ENCODE data around the gene PFKFB4.

The PFKFB4 gene

GRCh38 chr3:48595075-48595525 is 38.5 kb upstream of the PFKFB4 start, which contains the start of gene COL7A1:
COL7A1 (minus strand) TSS chr3:48595329; CDS start chr3:48595159, 170 bp downstream.
- H3K36me3 ChIP-seq (ENCODE audit: insufficient read depth, low read length) = peaks cover 35% of the 10 kb centered on the region
- H3K27me3 ChIP-seq (ENCODE audit: control insufficient read depth, insufficient read depth, low read length) = no peaks in the 10 kb centered on the region
- peaks cover 53% of the 10 kb centered on the region for H3K4me1 ChIP-seq (ENCODE audit: control insufficient read depth, insufficient read depth, low read length)
- H3K9ac ChIP-seq (ENCODE audit: low read depth, low read length) = peak within 1 kb of the TSS; percentile 66
- H3K4me3 ChIP-seq (ENCODE audit: low read length) = peak within 1 kb of the TSS; percentile 66
- no peaks in the 10 kb centered on the region for H3K9me3 ChIP-seq (replicated peaks; ENCODE audit: low read length)
- H3K4me2 ChIP-seq (ENCODE audit: low read length) = peak within 1 kb of the TSS; percentile 92

GRCh38 chr3:48594417-48595049 is 37.9 kb upstream of the PFKFB4 start:
- no peaks in the 10 kb centered on the region for H3K27me3 ChIP-seq (ENCODE audit: control insufficient read depth, insufficient read depth, low read length)
- peak overlapping the region; percentile 66 for H3K4me3 ChIP-seq (ENCODE audit: low read length)
- peaks cover 48% of the 10 kb centered on the region for H3K4me1 ChIP-seq (ENCODE audit: control insufficient read depth, insufficient read depth, low read length)
- H3K9me3 ChIP-seq (replicated peaks; ENCODE audit: low read length) = no peaks in the 10 kb centered on the region
- peak overlapping the region; percentile 92 for H3K4me2 ChIP-seq (ENCODE audit: low read length)
- peak overlapping the region; percentile 66 for H3K9ac ChIP-seq (ENCODE audit: low read depth, low read length)
- peaks cover 30% of the 10 kb centered on the region for H3K36me3 ChIP-seq (ENCODE audit: insufficient read depth, low read length)

GRCh38 chr3:48593337-48593736 is 36.7 kb upstream of the PFKFB4 start:
- Histone ChIP-seq H3K4me1 (ENCODE audit: control insufficient read depth, insufficient read depth, low read length) (peaks cover 36% of the 10 kb centered on the region), H3K36me3 (ENCODE audit: insufficient read depth, low read length) (peaks cover 20% of the 10 kb centered on the region), H3K9me3 (replicated peaks; ENCODE audit: low read length) (no peaks in the 10 kb centered on the region), H3K4me3 (ENCODE audit: low read length) (no peak overlapping the region), H3K27me3 (ENCODE audit: control insufficient read depth, insufficient read depth, low read length) (no peaks in the 10 kb centered on the region), H3K9ac (ENCODE audit: low read depth, low read length) (no peak overlapping the region), H3K4me2 (ENCODE audit: low read length) (no peak overlapping the region)

GRCh38 chr3:48592519-48593087 is 36.0 kb upstream of the PFKFB4 start:
- no peaks in the 10 kb centered on the region for H3K27me3 ChIP-seq (ENCODE audit: control insufficient read depth, insufficient read depth, low read length)
- no peak overlapping the region for H3K9ac ChIP-seq (ENCODE audit: low read depth, low read length)
- H3K36me3 ChIP-seq (ENCODE audit: insufficient read depth, low read length) = peaks cover 13% of the 10 kb centered on the region
- peaks cover 28% of the 10 kb centered on the region for H3K4me1 ChIP-seq (ENCODE audit: control insufficient read depth, insufficient read depth, low read length)
- no peak overlapping the region for H3K4me3 ChIP-seq (ENCODE audit: low read length)
- H3K4me2 ChIP-seq (ENCODE audit: low read length) = no peak overlapping the region
- no peaks in the 10 kb centered on the region for H3K9me3 ChIP-seq (replicated peaks; ENCODE audit: low read length)

- Histone ChIP-seq H3K36me3 (ENCODE audit: insufficient read depth, low read length) (peaks cover 7% of the 10 kb centered on the region), H3K4me3 (ENCODE audit: low read length) (no peak overlapping the region), H3K27me3 (ENCODE audit: control insufficient read depth, insufficient read depth, low read length) (no peaks in the 10 kb centered on the region), H3K9me3 (replicated peaks; ENCODE audit: low read length) (no peaks in the 10 kb centered on the region), H3K4me2 (ENCODE audit: low read length) (no peak overlapping the region), H3K9ac (ENCODE audit: low read depth, low read length) (no peak overlapping the region), H3K4me1 (ENCODE audit: control insufficient read depth, insufficient read depth, low read length) (peaks cover 27% of the 10 kb centered on the region)
These were observed 35.4 kb upstream of the PFKFB4 start for GRCh38 chr3:48591886-48592518.

GRCh38 chr3:48591436-48591835 is 34.8 kb upstream of the PFKFB4 start:
- no peaks in the 10 kb centered on the region for H3K27me3 ChIP-seq (ENCODE audit: control insufficient read depth, insufficient read depth, low read length)
- H3K4me1 ChIP-seq (ENCODE audit: control insufficient read depth, insufficient read depth, low read length) = peaks cover 24% of the 10 kb centered on the region
- H3K36me3 ChIP-seq (ENCODE audit: insufficient read depth, low read length) = peaks cover 8% of the 10 kb centered on the region
- H3K4me2 ChIP-seq (ENCODE audit: low read length) = no peak overlapping the region
- no peak overlapping the region for H3K4me3 ChIP-seq (ENCODE audit: low read length)
- no peaks in the 10 kb centered on the region for H3K9me3 ChIP-seq (replicated peaks; ENCODE audit: low read length)
- H3K9ac ChIP-seq (ENCODE audit: low read depth, low read length) = no peak overlapping the region

GRCh38 chr3:48588230-48588629 is 31.6 kb upstream of the PFKFB4 start:
- Histone ChIP-seq H3K9ac (ENCODE audit: low read depth, low read length) (no peak overlapping the region), H3K4me2 (ENCODE audit: low read length) (no peak overlapping the region), H3K36me3 (ENCODE audit: insufficient read depth, low read length) (peaks cover 13% of the 10 kb centered on the region), H3K4me1 (ENCODE audit: control insufficient read depth, insufficient read depth, low read length) (no peaks in the 10 kb centered on the region), H3K4me3 (ENCODE audit: low read length) (no peak overlapping the region), H3K27me3 (ENCODE audit: control insufficient read depth, insufficient read depth, low read length) (no peaks in the 10 kb centered on the region), H3K9me3 (replicated peaks; ENCODE audit: low read length) (no peaks in the 10 kb centered on the region)

- H3K36me3 ChIP-seq (ENCODE audit: insufficient read depth, low read length) = peaks cover 12% of the 10 kb centered on the region
- H3K9ac ChIP-seq (ENCODE audit: low read depth, low read length) = no peak overlapping the region
- no peaks in the 10 kb centered on the region for H3K9me3 ChIP-seq (replicated peaks; ENCODE audit: low read length)
- no peaks in the 10 kb centered on the region for H3K4me1 ChIP-seq (ENCODE audit: control insufficient read depth, insufficient read depth, low read length)
- H3K27me3 ChIP-seq (ENCODE audit: control insufficient read depth, insufficient read depth, low read length) = no peaks in the 10 kb centered on the region
- no peak overlapping the region for H3K4me3 ChIP-seq (ENCODE audit: low read length)
- H3K4me2 ChIP-seq (ENCODE audit: low read length) = no peak overlapping the region
These were observed 31.1 kb upstream of the PFKFB4 start for GRCh38 chr3:48587686-48588085.

GRCh38 chr3:48585411-48585810 is 28.8 kb upstream of the PFKFB4 start:
- H3K4me3 ChIP-seq (ENCODE audit: low read length) = no peak overlapping the region
- H3K4me1 ChIP-seq (ENCODE audit: control insufficient read depth, insufficient read depth, low read length) = no peaks in the 10 kb centered on the region
- no peaks in the 10 kb centered on the region for H3K9me3 ChIP-seq (replicated peaks; ENCODE audit: low read length)
- no peaks in the 10 kb centered on the region for H3K27me3 ChIP-seq (ENCODE audit: control insufficient read depth, insufficient read depth, low read length)
- no peak overlapping the region for H3K4me2 ChIP-seq (ENCODE audit: low read length)
- H3K36me3 ChIP-seq (ENCODE audit: insufficient read depth, low read length) = peaks cover 16% of the 10 kb centered on the region
- H3K9ac ChIP-seq (ENCODE audit: low read depth, low read length) = no peak overlapping the region

GRCh38 chr3:48584836-48585235 is 28.2 kb upstream of the PFKFB4 start:
- no peaks in the 10 kb centered on the region for H3K9me3 ChIP-seq (replicated peaks; ENCODE audit: low read length)
- H3K4me2 ChIP-seq (ENCODE audit: low read length) = no peak overlapping the region
- peaks cover 16% of the 10 kb centered on the region for H3K36me3 ChIP-seq (ENCODE audit: insufficient read depth, low read length)
- H3K27me3 ChIP-seq (ENCODE audit: control insufficient read depth, insufficient read depth, low read length) = no peaks in the 10 kb centered on the region
- no peaks in the 10 kb centered on the region for H3K4me1 ChIP-seq (ENCODE audit: control insufficient read depth, insufficient read depth, low read length)
- H3K9ac ChIP-seq (ENCODE audit: low read depth, low read length) = no peak overlapping the region
- H3K4me3 ChIP-seq (ENCODE audit: low read length) = no peak overlapping the region

GRCh38 chr3:48581621-48582481 is 25.2 kb upstream of the PFKFB4 start:
- Histone ChIP-seq H3K9me3 (replicated peaks; ENCODE audit: low read length) (no peaks in the 10 kb centered on the region), H3K36me3 (ENCODE audit: insufficient read depth, low read length) (peaks cover 20% of the 10 kb centered on the region), H3K4me1 (ENCODE audit: control insufficient read depth, insufficient read depth, low read length) (no peaks in the 10 kb centered on the region), H3K9ac (ENCODE audit: low read depth, low read length) (no peak overlapping the region), H3K27me3 (ENCODE audit: control insufficient read depth, insufficient read depth, low read length) (no peaks in the 10 kb centered on the region), H3K4me3 (ENCODE audit: low read length) (no peak overlapping the region), H3K4me2 (ENCODE audit: low read length) (no peak overlapping the region)
